Duodenal mucosa (tissue), 2 donors: ENCODE data around the gene CD53.
"Not testable (repeated sequence)": the region's sequence is repeated elsewhere in the genome, so short reads cannot be mapped to it uniquely, and the experiment has no call there.

Experiments
- H3K27ac ChIP-seq: one replicate; pipeline ENCODE4 v1.7.0; 2013; ENCODE audit warnings: low read depth, low read length
- H3K27me3 ChIP-seq, 2 donors: one replicate each; pipeline ENCODE4 v1.7.0; 2013; ENCODE audit warnings: low read length in 2 of 2, control low read depth in 1 of 2; ENCODE audit not compliant: insufficient read depth in 2 of 2, control insufficient read depth in 1 of 2
- H3K36me3 ChIP-seq, 2 donors: one replicate each; pipeline ENCODE4 v1.7.0; 2013; ENCODE audit warnings: low read length in 2 of 2, control low read depth in 1 of 2; ENCODE audit not compliant: insufficient read depth in 2 of 2, control insufficient read depth in 1 of 2
- H3K4me1 ChIP-seq, 2 donors: one replicate each; pipeline ENCODE4 v1.7.0; 2013; ENCODE audit warnings: low read length in 2 of 2, control low read depth in 1 of 2; ENCODE audit not compliant: insufficient read depth in 2 of 2, control insufficient read depth in 1 of 2
- H3K4me3 ChIP-seq, 2 donors: one replicate each; pipeline ENCODE4 v1.7.0; 2013; ENCODE audit warnings: low read length in 2 of 2, low read depth in 1 of 2
- H3K9ac ChIP-seq, 2 donors: one replicate each; pipeline ENCODE4 v1.7.0; 2013; ENCODE audit warnings: low read length in 2 of 2, low read depth in 1 of 2
- H3K9me3 ChIP-seq, 2 donors: one replicate each; pipeline ENCODE4 v1.7.0; 2013; ENCODE audit warnings: low read length in 2 of 2, control low read depth in 1 of 2; ENCODE audit not compliant: control insufficient read depth in 1 of 2

CD53 gene, protein sequence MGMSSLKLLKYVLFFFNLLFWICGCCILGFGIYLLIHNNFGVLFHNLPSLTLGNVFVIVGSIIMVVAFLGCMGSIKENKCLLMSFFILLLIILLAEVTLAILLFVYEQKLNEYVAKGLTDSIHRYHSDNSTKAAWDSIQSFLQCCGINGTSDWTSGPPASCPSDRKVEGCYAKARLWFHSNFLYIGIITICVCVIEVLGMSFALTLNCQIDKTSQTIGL

DNA sequence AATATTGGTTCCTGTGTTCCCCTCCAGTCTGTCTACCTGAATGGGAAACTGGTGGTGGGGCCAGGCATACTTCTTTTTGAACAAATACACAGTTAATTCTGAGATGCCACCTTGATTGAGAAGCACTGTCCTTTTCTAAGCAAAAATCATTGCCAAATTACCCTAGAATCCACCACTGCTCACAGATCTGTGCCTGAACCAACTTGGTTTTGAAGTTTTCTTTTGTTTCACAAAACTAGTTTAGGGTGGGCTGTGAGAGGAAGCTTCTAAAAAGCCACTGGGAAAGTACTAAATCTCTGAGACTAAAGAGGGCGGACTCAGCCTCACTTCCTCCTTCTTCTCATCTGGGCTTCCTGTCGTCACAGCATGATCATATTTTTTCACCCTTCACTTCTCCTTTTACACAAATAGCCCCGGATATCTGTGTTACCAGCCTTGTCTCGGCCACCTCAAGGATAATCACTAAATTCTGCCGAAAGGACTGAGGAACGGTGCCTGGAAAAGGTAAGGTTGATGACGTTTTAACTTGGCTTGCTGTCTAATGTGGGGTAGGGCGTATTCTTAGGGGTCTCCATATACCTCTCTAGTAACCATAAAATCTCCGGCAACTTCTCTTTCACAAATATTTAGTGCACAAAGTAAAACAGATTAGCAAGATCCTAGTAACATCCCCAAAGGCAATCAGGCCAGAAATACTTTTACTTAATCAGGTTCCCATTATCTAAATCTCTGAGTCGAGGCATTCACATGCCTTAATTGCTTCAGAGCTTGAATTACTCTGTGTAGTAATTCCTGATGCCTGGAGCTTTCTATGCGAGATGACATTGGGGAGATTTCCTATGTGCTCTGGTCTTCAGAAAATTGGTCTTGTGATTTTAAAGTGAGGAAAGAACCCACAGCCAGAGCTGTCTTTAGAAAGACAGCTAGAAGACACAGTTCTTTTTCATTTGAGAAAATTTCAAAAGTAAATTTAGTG is at the start of gene CD53:
CD53 (plus strand) TSS at position 404 of the 976 bp plus-strand sequence. CDS start 18,261 bp downstream, outside the sequence.
- no peaks in the 10 kb centered on the region for H3K27me3 ChIP-seq
- H3K36me3 ChIP-seq = no peaks in the 10 kb centered on the region
- H3K4me1 ChIP-seq = peaks cover 0 to 9% of the 10 kb centered on the region in 2 donors
- no peaks in the 10 kb centered on the region for H3K9me3 ChIP-seq
- H3K9ac ChIP-seq = peak within 1 kb of the TSS; percentile 41 to 56
- peak within 1 kb of the TSS; percentile 8 for H3K27ac ChIP-seq
- H3K4me3 ChIP-seq = peak within 1 kb of the TSS; percentile 58 to 66

DNA sequence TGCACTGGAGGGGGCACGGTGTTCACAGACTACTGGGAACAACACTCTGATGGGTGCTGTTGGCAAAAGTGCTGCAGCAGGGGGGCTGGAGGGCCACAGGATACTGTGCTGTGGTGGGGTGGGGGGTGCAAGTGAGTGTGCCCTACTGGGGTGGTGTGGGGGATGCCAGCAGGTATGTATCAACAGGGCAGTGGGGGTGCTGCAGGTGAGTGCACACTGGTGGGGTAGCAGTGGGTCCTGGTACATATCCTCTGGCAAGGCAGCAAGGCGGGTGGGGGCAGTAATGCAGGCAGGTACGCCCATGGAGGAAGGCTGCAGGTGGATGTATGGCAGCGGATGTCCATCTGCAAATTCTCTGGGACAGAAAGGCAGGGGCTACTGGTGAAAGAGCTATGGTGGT is 48.8 kb upstream of the CD53 start:
- no peak overlapping the region for H3K27ac ChIP-seq

GRCh38 chr1:110829955-110830553 is 42.9 kb upstream of the CD53 start:
- H3K27ac ChIP-seq = no peak overlapping the region
- no peaks in the 10 kb centered on the region for H3K9me3 ChIP-seq
- no peak overlapping the region for H3K9ac ChIP-seq
- no peak overlapping the region for H3K4me3 ChIP-seq
- no peaks in the 10 kb centered on the region for H3K36me3 ChIP-seq
- H3K4me1 ChIP-seq = no peaks in the 10 kb centered on the region
- H3K27me3 ChIP-seq = no peaks in the 10 kb centered on the region

More for the DNA sequence above, 48.8 kb upstream of the CD53 start:
- Histone ChIP-seq H3K27me3 (no peaks in the 10 kb centered on the region), H3K4me1 (no peaks in the 10 kb centered on the region), H3K4me3 (no peak overlapping the region), H3K9ac (no peak overlapping the region), H3K9me3 (no peaks in the 10 kb centered on the region), H3K36me3 (no peaks in the 10 kb centered on the region)

- not testable (repeated sequence) for H3K36me3 ChIP-seq, H3K9ac ChIP-seq, H3K27me3 ChIP-seq, H3K4me1 ChIP-seq, H3K4me3 ChIP-seq, H3K27ac ChIP-seq, H3K9me3 ChIP-seq
Measured at GRCh38 chr1:110833779-110834178, 39.2 kb upstream of the CD53 start.

DNA sequence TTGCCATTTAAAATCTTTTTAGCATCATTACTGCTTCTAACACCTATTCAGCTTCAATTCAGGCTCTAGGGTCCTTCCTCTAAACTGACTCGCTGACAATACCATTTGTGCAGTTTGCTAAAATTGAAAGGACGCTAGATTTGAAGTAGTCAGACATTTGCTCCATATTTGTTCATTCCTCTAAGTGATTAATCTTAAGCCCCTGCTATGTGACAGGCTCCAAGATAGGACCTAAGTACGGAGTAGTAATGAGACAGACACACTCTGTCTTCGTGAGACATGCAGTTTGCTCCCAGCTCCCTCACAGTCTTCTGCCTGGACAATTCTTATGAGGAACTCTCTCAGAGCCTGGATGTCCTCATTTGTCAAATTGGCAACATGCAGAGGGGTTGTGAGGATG is 26.1 kb upstream of the CD53 start:
- no peak overlapping the region for H3K27ac ChIP-seq
- no peaks in the 10 kb centered on the region for H3K4me1 ChIP-seq
- H3K4me3 ChIP-seq = no peak overlapping the region
- H3K9me3 ChIP-seq = no peaks in the 10 kb centered on the region
- peaks cover 0 to 4% of the 10 kb centered on the region in 2 donors for H3K27me3 ChIP-seq
- no peak overlapping the region for H3K9ac ChIP-seq
- no peaks in the 10 kb centered on the region for H3K36me3 ChIP-seq

- H3K9ac ChIP-seq = no peak overlapping the region
- no peaks in the 10 kb centered on the region for H3K9me3 ChIP-seq
- no peaks in the 10 kb centered on the region for H3K36me3 ChIP-seq
- H3K27ac ChIP-seq = no peak overlapping the region
- no peak overlapping the region for H3K4me3 ChIP-seq
- no peaks in the 10 kb centered on the region for H3K4me1 ChIP-seq
- H3K27me3 ChIP-seq = no peaks in the 10 kb centered on the region
Measured at GRCh38 chr1:110850145-110850544, 22.8 kb upstream of the CD53 start.

GRCh38 chr1:110850627-110851026 is 22.3 kb upstream of the CD53 start:
- Histone ChIP-seq H3K27me3 (no peaks in the 10 kb centered on the region), H3K9me3 (no peaks in the 10 kb centered on the region), H3K9ac (no peak overlapping the region), H3K4me1 (no peaks in the 10 kb centered on the region), H3K4me3 (no peak overlapping the region), H3K27ac (no peak overlapping the region), H3K36me3 (no peaks in the 10 kb centered on the region)

GRCh38 chr1:110853135-110853534 is 19.8 kb upstream of the CD53 start:
- H3K4me3 ChIP-seq = no peak overlapping the region
- H3K4me1 ChIP-seq = no peaks in the 10 kb centered on the region
- no peak overlapping the region for H3K9ac ChIP-seq
- no peaks in the 10 kb centered on the region for H3K9me3 ChIP-seq
- H3K27ac ChIP-seq = no peak overlapping the region
- H3K27me3 ChIP-seq = no peaks in the 10 kb centered on the region
- no peaks in the 10 kb centered on the region for H3K36me3 ChIP-seq

GRCh38 chr1:110856410-110856809 is 16.5 kb upstream of the CD53 start:
- Histone ChIP-seq H3K4me1 (no peaks in the 10 kb centered on the region), H3K4me3 (no peak overlapping the region), H3K27me3 (no peaks in the 10 kb centered on the region), H3K27ac (no peak overlapping the region), H3K9me3 (no peaks in the 10 kb centered on the region), H3K9ac (no peak overlapping the region), H3K36me3 (no peaks in the 10 kb centered on the region)
